Sigmoid colon (tissue), 3 donors: ENCODE data around the gene RABGAP1L.

Experiments used
- CTCF ChIP-seq, 4 experiments: fragments of 450-650 bp in 3 of 4; fragments of 200-600 bp in 1 of 4; IDR thresholded peaks; one replicate each; pipeline ENCODE4 v1.5.1; 2016 to 2019; ENCODE audit warnings: antibody characterized with exemption in 4 of 4, mild to moderate bottlenecking in 3 of 4, moderate library complexity in 2 of 4
- POLR2A ChIP-seq, 2 donors: fragments of 450-650 bp; IDR thresholded peaks; one replicate each; pipeline ENCODE4 v1.6.1; 2016; ENCODE audit warnings: antibody characterized with exemption in 2 of 2, mild to moderate bottlenecking in 2 of 2, moderate library complexity in 2 of 2

- TF ChIP-seq POLR2A (IDR thresholded peaks at IDR 0.05) (no peak), CTCF (IDR thresholded peaks at IDR 0.05) (no peak)
Measured at GRCh38 chr1:174742805-174743653, 583.7 kb downstream of the RABGAP1L start.
